GM21526 (cell line): ENCODE data around the gene NLGN4Y.
"Not testable (repeated sequence)": the region's sequence is repeated elsewhere in the genome, so short reads cannot be mapped to it uniquely, and the experiment has no call there.

Source experiments
- ATAC-seq: cut with Tn5 transposase; IDR thresholded peaks from one replicate; pipeline ENCODE4 v1.9.1; 2021; ENCODE audit warnings: moderate library complexity; ENCODE audit not compliant: unreplicated experiment, low FRiP score

The NLGN4Y gene

GRCh38 chrY:14829366-14829885 is 305.1 kb downstream of the NLGN4Y start:
- ATAC-seq = no peak

DNA sequence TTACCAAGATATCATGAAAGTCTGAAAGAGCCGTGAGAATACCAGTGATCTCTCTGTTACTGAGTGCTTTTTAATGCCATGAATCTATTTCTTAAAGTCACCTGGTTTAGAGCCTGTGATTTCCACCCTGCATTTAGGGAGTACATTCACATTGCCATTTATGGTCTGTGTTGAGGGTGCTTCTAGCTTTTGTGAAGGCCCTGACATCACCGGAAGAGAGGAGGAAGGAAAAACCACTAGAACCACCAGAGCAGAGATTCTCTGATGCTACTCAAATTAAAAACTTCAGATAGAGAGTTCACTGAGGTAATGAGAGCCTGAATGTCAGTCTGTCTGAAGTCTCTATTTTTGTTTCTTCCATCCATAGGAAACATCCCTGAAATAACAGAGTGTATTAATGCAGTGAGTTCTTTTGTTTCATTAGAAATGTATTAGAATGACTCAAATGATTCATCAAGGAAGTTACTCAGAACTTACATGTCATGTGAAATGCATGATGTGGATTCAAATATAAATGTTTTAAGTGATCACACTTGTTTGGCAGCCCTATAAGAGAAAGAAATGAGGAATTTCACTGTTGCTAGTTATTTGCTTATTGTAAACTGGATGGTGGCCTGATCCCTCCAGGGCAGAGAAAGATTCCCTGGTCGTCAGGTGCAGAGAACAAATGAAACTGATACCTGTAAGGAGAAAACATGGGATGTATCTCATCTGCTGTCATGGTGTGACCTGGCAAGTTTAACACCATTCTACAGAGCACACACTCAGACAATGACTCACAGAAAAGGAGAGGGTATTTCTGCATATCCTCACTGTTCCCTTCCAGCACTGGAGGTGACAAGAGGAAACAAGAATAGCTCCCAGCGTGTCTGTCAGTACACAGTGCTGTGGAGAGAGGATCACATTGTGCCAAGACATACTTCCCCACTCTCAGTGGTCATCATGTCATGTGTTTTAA is 310.1 kb downstream of the NLGN4Y start:
- no peak for ATAC-seq

- ATAC-seq = no peak
These were observed 313.1 kb downstream of the NLGN4Y start for GRCh38 chrY:14837466-14837865.

GRCh38 chrY:14850734-14851133 is 326.4 kb downstream of the NLGN4Y start:
- ATAC-seq = no peak

GRCh38 chrY:14860448-14860847 is 336.1 kb downstream of the NLGN4Y start:
- no peak for ATAC-seq

GRCh38 chrY:14861033-14861432 is 336.7 kb downstream of the NLGN4Y start:
- ATAC-seq = not testable (repeated sequence)

GRCh38 chrY:14871971-14872370 is 347.6 kb downstream of the NLGN4Y start:
- ATAC-seq = no peak
